ENCODE results near the gene CAPN1.

- no peak for TF ChIP-seq ZNF274 (IDR thresholded peaks at IDR 0.05; ENCODE audit: low read depth, low read length)
- no peak for TF ChIP-seq SUZ12 (IDR thresholded peaks at IDR 0.05; ENCODE audit: extremely low read depth, insufficient read depth, insufficient read length)
- TF ChIP-seq YY1 (IDR thresholded peaks at IDR 0.05; ENCODE audit: insufficient read depth, insufficient read length) = no peak
These were observed 77.3 kb downstream of the CAPN1 start for GRCh38 chr11:65258988-65259387.
